Measurements from ENCODE around the gene CRPPA. TPM values are rescaled to one million over a fixed set of nuclear protein-coding genes. Genes with fewer than 3 reads are reported as not detected.
A peak's percentile ranks its signal among the peaks of the same experiment; 100 is the strongest.

Gene CRPPA
- total RNA-seq, 1 donor from 2014 or later: 6.7 TPM

- no peak for DNase-seq (ENCODE audit: low read depth)
Measured at GRCh38 chr7:16422917-16423316, 1.6 kb upstream of the CRPPA start.

- peak; percentile 81 for DNase-seq (ENCODE audit: low read depth)
Measured at GRCh38 chr7:16422103-16422435, 731 bp upstream of the CRPPA start.

GRCh38 chr7:16420649-16421332 lies 547 bp downstream of the CRPPA start:
- DNase-seq (ENCODE audit: low read depth): peak; percentile 88

GRCh38 chr7:16420329-16420648 lies 1.0 kb downstream of the CRPPA start:
- no peak for DNase-seq (ENCODE audit: low read depth)

GRCh38 chr7:16419859-16420258 lies 1.5 kb downstream of the CRPPA start:
- DNase-seq (ENCODE audit: low read depth): no peak

- DNase-seq (ENCODE audit: low read depth): no peak
Measured at GRCh38 chr7:16419126-16419525, 2.2 kb downstream of the CRPPA start.

- no peak for DNase-seq (ENCODE audit: low read depth)
Measured at GRCh38 chr7:16417906-16418305, 3.4 kb downstream of the CRPPA start.

GRCh38 chr7:16416289-16417282 lies 4.8 kb downstream of the CRPPA start:
- DNase-seq (ENCODE audit: low read depth): peak; percentile 86

GRCh38 chr7:16412274-16413254 lies 8.8 kb downstream of the CRPPA start:
- DNase-seq (ENCODE audit: low read depth): no peak

GRCh38 chr7:16411391-16411790 lies 9.9 kb downstream of the CRPPA start:
- peak; percentile 44 for DNase-seq (ENCODE audit: low read depth)

- DNase-seq (ENCODE audit: low read depth): peak; percentile 35
Measured at GRCh38 chr7:16409777-16410176, 11.6 kb downstream of the CRPPA start.

GRCh38 chr7:16404636-16405035 lies 16.7 kb downstream of the CRPPA start:
- no peak for DNase-seq (ENCODE audit: low read depth)

- no peak for DNase-seq (ENCODE audit: low read depth)
Measured at GRCh38 chr7:16403475-16403874, 17.9 kb downstream of the CRPPA start.

- no peak for DNase-seq (ENCODE audit: low read depth)
Measured at GRCh38 chr7:16402940-16403339, 18.4 kb downstream of the CRPPA start.

GRCh38 chr7:16402091-16402490 lies 19.2 kb downstream of the CRPPA start:
- DNase-seq (ENCODE audit: low read depth): no peak

GRCh38 chr7:16400893-16401275 lies 20.5 kb downstream of the CRPPA start:
- no peak for DNase-seq (ENCODE audit: low read depth)

GRCh38 chr7:16399916-16400892 lies 21.1 kb downstream of the CRPPA start:
- no peak for DNase-seq (ENCODE audit: low read depth)

- DNase-seq (ENCODE audit: low read depth): no peak
Measured at GRCh38 chr7:16399265-16399831, 22.0 kb downstream of the CRPPA start.

- DNase-seq (ENCODE audit: low read depth): no peak
Measured at GRCh38 chr7:16398146-16399017, 23.0 kb downstream of the CRPPA start.
